GM19043 (cell line): ENCODE measurements around the gene PEPD.

ENCODE experiments used
- ATAC-seq: cut with Tn5 transposase; IDR thresholded peaks from one replicate; pipeline ENCODE4 v1.9.1; 2021; ENCODE audit warnings: low read depth; ENCODE audit not compliant: unreplicated experiment

PEPD gene

GRCh38 chr19:33547676-33548075, 26.1 kb upstream of the PEPD start:
- ATAC-seq = no peak

- ATAC-seq = no peak
Observed at GRCh38 chr19:33546656-33547055, 25.1 kb upstream of the PEPD start.

- no peak for ATAC-seq
Observed at GRCh38 chr19:33545217-33545981, 23.8 kb upstream of the PEPD start.

GRCh38 chr19:33535226-33535625, 13.6 kb upstream of the PEPD start:
- ATAC-seq = no peak

GRCh38 chr19:33532859-33533460, 11.4 kb upstream of the PEPD start:
- no peak for ATAC-seq

GRCh38 chr19:33530842-33531241, 9.3 kb upstream of the PEPD start:
- no peak for ATAC-seq

- ATAC-seq = no peak
Observed at GRCh38 chr19:33530296-33530695, 8.7 kb upstream of the PEPD start.

GRCh38 chr19:33529094-33529676, 7.6 kb upstream of the PEPD start:
- no peak for ATAC-seq

GRCh38 chr19:33528404-33528803, 6.8 kb upstream of the PEPD start:
- ATAC-seq = no peak

GRCh38 chr19:33527125-33527524, 5.5 kb upstream of the PEPD start:
- ATAC-seq = no peak

GRCh38 chr19:33524024-33524664, 2.6 kb upstream of the PEPD start:
- no peak for ATAC-seq

- no peak for ATAC-seq
Observed at GRCh38 chr19:33523167-33523566, 1.6 kb upstream of the PEPD start.

GRCh38 chr19:33522371-33522662, 726 bp upstream of the PEPD start:
- ATAC-seq = no peak

- no peak for ATAC-seq
Observed at GRCh38 chr19:33520844-33521479, 629 bp downstream of the PEPD start.

GRCh38 chr19:33520048-33520643, 1.4 kb downstream of the PEPD start:
- ATAC-seq = no peak

- no peak for ATAC-seq
Observed at GRCh38 chr19:33519416-33519815, 2.2 kb downstream of the PEPD start.

GRCh38 chr19:33518541-33518940, 3.0 kb downstream of the PEPD start:
- ATAC-seq = no peak

GRCh38 chr19:33517922-33518321, 3.7 kb downstream of the PEPD start:
- ATAC-seq = no peak

GRCh38 chr19:33515921-33516320, 5.7 kb downstream of the PEPD start:
- ATAC-seq = no peak

- no peak for ATAC-seq
Observed at GRCh38 chr19:33514885-33515551, 6.6 kb downstream of the PEPD start.
